Measurements from ENCODE around the gene UTP18.
A peak's percentile ranks its signal among the peaks of the same experiment; 100 is the strongest.
"Not testable (repeated sequence)": the region's sequence is repeated elsewhere in the genome, so short reads cannot be mapped to it uniquely, and the experiment has no call there.

Gene UTP18
- 71.7 reads per million, percentile 76 among the genes with 10 or more reads in this experiment for total RNA-seq

DNA sequence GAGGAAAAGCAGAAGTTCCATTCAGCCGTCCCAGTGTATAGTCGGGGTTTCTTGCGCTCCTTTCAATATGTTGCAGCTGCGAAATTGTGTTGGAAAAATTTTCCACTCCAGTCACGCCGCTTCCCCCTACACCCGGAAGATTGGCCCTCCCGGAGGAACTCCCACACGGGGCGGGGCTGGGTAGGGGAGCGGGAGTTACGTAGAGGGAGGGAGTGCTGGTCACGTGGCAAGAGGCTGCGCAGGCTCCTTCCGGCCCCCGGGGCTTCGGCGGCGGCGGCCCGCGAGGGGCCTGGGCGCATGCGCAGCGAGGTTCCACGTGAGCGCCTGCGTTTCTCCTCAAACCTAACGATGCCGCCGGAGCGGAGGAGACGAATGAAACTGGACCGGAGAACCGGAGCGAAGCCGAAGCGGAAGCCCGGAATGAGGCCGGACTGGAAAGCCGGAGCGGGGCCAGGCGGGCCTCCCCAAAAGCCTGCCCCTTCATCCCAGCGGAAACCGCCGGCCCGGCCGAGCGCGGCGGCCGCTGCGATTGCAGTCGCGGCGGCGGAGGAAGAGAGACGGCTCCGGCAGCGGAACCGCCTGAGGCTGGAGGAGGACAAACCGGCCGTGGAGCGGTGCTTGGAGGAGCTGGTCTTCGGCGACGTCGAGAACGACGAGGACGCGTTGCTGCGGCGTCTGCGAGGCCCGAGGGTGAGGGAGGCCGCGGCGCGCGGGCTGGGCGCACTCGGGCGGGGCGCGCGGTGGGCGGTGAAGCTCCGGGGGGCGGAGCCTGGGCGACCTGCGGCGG, at the start of gene UTP18:
UTP18 (plus strand) TSS at position 310 of the 787 bp plus-strand sequence; CDS start at position 349, 39 bp downstream.
- peak; percentile 96 for DNase-seq

DNA sequence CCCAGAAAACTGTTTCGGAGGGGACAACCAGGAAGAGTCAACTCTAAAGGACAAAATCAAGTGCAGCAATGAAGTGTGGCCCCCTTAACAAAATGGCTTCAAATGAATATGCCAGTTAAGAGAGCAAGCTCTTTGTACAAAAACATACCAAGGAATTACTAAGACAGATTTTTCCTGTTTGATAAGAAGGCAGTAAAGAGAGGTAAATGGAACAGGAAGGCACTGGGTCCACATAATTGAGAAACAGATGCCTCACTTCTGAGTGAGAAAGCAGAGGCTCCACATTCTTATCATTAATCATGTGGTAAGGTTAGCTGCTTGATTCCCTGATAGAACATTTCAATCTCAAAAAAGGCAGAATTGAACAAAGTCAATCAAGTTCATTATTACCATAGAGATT, 45.4 kb upstream of the UTP18 start:
- DNase-seq, result no peak

DNA sequence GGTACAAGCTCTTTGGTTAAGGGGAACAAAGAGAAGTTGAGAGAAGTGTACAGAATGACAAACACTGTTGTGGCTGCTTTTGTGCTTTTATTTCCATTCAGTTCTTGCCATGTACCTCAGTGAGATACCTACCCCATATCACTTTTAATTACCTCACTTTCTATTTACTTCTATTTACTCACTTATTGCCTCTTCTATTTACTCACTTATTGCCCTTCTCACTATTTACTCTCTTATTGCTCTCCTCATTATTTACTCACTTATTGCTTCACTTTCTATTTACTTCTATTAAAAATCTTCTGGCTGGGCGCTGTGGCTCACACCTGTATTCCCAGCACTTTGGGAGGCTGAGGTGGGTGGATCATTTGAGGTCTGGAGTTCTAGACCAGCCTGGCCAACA, 42.4 kb upstream of the UTP18 start:
- no peak for DNase-seq

DNA sequence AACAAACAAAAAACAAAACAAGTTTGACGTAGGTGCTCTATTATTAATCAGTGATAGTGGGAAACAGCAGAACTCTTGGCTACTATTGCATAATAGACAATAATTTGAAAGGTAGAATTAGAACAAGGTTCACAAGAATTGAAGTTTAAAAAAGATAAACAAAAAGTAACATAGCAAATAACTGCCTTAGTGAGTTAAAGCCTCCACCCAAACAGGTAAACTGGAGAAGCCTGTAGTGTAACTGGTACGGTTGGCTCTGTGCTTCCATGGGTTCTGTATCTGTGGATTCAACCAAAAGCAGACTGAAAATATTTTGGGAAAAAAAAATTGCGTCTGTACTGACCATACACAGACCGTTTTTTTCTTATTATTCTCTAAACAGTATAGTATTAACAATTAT, 39.0 kb upstream of the UTP18 start:
- no peak for DNase-seq

DNA sequence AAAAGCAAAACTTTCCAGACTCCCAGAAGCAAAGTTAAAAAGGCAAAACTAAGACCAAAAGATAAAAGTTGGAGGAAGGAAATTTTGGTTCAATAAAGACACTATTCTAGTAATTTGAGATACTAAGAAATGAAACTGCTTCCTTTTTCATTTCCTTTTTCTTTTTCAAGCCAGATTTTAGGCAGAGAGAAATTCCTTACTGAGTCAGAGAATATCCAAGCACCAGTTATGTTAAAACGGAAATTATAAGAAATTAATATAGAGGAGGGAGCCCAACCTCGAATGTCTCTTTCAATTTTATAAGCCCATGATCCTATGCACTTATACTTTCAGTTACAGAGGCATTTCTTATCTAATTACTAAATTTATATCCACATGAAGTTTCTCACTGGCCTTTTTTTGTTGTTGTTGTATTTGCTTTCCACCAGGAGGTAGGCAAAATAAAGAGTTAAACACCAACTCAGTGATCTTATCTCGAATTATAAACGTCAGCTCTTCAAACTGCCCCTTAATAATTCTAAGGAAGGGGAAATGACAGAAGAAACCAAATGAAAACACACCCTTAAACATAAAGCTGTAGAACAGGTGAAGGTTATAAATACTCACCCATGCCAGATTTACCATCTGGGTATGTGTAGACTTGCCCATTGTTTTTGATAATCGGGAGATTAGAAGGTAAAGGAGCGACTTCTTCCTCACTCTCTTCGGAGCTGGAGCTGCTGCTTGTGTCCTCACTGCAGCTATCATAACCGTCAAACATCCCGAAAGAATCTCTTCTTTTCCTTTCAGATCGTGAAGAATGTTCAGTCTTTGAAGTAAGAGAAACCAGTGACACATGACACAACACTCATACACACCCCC, 35.7 kb upstream of the UTP18 start:
- no peak for DNase-seq

DNA sequence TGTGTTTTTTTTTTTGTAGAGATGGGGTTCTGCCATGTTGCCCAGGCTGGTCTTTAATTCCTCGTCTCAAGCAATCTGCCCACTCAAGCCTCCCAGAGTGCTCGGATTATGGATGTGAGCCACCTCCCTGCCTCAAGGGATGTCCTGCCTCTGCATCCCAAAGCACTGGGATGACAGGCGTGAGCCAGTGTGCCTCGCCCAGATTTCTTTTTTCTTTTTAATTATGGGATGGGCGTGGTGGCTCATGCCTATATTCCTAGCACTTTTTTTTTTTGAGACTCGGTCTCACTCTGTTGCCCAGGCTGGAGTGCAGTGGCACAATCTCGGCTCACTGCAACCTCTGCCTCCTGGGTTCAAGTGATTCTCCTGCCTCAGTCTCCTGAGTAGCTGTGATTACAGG, 34.8 kb upstream of the UTP18 start:
- DNase-seq, result not testable (repeated sequence)

DNA sequence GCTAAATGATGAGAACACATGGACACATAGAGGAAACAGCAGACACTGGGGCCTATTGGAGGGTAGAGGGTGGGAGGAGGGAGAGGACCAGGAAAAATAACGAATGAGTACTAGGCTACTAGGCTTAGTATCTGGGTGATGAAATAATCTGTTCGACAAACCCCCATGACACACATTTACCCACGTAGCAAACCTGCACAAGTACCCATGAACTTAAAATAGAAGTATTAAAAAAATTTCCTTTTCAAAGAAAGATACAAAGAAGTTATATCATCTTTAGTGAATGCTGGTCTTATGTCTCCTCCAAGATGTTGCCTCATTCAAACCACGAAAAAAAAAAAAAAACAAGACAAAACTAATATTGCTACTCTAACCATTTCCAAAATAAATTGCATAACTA, 32.2 kb upstream of the UTP18 start:
- no peak for DNase-seq

DNA sequence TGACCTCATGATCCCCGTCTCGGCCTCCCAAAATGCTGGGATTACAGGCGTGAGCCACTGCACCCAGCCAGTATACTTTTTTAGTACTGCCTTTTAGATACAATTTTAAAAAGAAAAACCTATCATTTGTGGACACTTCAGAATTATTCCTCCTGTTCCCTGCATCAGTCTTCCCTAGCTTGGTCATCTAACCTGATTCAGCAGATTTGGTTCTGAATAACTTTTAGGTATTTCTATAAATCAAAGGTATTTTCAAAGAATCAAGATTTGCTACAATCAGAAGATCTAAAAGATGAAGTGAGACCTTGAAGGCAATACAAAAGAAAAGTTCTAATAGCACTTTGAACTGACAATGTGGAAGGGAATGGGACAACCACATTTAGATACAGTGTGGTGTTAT, 30.5 kb upstream of the UTP18 start:
- DNase-seq, result no peak

DNA sequence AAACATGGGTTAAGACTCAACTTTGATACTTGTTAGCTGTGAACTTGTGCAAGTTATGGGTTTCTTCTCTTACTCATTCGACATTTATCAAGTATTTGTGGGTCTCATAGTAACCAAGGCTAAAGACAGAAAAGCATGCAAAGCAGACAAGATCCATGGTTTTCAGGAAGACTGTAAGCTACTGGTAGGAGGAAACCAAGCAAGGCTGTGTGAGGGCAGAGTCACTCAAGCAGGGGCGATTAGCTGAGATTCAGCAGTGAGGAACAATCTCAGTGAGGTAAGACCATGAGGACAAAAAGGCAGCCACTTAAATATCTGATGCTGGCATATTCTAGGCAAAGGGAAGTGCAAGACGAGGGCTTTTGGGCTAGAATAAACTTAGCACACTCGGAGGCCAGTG, 30.0 kb upstream of the UTP18 start:
- no peak for DNase-seq

DNA sequence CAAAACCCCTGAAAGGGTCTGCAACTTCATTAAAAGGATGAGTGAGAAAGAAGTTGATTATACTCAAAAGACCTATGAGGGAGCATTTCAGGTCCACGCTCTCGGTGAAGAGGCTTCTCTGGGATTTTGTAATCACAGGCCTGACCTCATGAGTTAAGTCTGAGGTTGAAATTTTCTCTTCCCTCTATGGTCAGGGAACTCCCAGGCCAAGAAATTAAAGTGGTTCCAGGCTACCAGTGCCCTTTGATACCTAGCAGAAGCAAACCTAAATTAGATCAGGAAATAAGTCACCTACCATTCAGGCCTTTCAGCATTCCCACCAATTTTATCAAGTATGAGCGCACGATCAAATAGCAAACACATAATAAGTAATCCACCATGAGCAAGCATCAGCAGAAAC, 28.3 kb upstream of the UTP18 start:
- no peak for DNase-seq

DNA sequence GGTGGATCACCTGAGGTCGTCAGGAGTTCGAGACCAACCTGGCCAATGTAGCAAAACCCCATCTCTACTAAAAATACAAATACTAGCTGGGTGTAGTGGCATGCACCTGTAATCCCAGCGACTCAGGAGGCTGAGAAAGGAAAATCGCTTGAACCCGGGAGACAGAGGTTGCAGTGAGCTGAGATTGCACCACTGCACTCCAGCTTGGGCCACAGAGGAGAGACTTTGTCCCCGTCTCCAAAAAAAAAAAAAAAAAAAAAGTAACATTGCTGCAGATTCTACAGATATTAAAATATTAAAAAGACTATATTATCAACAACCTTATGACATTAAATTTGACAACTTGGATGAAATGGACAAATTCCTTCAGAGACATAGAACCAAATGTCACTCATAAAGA, 26.2 kb upstream of the UTP18 start:
- DNase-seq, result no peak

DNA sequence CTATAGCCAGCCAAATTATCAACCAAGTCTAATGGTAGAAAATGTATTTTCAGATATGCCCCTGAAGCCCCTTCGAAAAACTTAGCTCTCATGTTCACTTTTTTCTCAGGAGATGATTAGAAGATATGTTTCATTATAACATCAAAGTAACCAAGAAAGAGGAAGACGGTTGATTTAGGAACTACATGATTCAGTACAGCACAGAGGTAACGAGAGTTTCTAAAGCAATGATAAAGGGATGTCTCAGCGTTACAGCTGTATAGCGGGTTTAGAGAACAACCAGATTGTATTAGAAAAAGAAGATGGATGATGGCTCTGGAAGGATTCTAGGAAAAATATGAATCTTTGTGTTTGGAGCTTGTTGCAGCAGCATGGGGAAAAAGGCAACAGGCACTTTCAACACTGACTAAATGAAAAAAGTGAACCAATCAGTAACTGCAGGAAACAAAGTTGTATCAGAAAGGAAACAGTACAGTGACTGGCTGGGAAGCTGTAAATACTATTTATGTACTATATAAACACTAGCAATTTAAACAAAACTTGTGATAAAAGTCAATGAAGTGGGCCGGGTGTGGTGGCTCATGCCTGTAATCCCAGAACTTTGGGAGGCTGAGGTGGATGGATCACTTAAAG, 22.0 kb upstream of the UTP18 start:
- DNase-seq, result no peak

DNA sequence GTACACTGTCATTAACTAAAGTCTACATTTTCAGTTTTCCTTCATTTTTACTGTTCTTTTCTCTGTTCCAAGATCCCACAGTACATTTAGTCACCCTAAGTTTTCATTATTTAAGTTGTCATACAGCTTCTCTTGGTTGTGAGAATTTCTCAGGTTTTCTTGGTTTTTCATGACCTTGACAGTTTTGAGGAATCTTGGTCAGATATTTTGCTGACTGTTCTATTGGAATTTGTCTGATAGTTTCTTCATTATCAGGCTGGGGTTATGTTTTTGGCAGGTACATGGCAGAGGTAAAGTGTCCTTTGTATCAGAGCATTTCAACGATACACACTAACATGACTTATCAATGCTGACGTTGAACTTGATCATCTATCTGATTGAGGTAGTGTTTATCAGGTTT, 20.1 kb upstream of the UTP18 start:
- no peak for DNase-seq

DNA sequence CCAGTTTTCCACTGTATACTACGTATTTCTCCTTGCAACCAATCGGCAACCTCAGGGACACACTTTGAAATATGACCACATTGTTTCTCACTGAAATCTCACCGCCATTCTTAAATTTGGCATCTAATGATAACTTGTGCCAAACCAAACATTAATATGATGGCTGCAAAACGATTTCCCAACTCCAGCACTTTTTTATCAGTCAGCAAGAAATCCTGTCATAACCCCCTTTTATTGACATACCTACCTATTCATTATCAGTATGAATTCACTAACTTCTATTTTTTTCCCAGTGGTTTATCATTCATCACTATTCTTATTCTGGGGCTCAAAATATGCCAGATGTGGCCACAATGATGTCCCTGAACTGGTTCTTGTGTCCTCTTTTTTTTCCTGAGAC, 16.3 kb upstream of the UTP18 start:
- DNase-seq, result no peak

DNA sequence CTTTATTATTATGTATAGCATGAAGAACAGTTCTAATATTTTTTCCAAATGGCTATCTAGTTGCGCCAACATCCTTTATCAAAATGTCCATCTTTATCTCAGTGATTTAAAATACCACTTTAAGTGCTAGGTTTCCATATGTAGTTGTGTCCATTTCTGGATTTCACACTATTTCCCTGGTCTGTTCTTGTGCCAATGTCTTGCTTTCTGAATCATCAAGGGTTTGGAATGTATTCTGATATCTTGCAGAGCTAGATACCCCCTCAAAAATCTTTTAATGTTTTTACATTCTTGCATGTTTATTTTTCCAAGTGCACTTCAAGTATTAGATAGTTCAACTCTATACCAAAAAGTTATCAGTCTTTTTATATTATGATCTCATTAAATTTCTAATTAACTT, 14.8 kb upstream of the UTP18 start:
- DNase-seq, result no peak

DNA sequence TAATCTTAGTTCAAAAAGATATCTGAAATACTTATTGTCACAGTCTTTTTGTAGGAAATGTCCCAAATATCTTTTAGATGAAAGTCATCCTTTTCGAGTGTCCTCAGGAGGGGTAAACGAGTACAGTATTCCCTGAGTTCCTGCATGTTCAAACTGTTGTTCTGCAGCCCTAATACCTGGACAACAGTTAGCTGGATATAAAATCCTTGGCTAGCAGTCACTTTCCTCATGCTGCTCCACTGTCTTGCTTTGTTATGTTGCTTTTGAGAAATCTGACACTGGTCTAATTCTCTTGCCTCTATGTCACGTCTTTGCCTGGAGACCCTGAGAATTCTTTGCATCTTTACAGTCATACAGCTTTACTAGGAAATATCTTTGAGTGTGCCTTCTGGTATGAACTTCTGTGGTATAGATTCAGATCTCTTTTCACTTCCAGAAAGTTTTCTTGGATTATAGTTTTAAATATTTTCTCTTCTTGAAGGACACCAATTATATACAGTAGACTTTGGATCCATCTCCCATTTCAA, 10.0 kb upstream of the UTP18 start:
- DNase-seq, result no peak

DNA sequence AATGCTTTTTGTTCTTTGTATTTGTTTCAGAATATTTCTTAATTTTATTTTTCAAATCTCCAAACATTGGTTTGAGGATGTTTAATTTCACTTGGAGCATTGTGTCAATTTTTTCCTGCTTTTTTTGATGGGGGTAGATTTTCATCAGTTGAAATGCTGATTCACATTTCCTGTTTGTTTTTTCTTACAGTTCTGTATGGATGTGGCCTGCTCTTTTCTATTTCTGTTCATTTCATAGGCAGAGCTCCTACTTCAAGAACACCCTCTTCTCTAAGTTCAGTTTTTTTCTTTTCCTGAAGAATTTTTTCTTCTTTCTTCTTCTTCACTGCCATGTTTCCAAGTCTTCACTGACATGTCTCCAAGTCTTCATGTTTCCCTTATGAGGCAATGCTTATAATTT, 9.3 kb upstream of the UTP18 start:
- no peak for DNase-seq

DNA sequence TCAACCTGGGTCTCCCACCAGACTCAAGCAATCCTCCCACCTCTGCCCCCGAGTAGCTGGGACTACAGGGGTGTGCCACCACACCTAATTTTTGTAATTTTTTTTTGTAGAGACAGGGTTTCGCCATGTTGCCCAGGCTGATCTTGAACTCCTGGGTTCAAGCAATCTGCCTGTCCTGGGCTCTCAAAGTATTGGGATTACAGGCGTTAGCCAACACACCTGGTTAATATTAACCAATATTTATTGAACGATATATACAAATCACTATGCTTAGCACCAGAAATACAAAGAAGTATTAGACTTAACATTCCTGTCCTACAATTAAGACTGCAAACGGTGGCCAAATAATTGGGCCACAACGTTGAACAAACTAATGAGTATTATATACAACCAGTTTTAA, 4.7 kb upstream of the UTP18 start:
- no peak for DNase-seq

DNA sequence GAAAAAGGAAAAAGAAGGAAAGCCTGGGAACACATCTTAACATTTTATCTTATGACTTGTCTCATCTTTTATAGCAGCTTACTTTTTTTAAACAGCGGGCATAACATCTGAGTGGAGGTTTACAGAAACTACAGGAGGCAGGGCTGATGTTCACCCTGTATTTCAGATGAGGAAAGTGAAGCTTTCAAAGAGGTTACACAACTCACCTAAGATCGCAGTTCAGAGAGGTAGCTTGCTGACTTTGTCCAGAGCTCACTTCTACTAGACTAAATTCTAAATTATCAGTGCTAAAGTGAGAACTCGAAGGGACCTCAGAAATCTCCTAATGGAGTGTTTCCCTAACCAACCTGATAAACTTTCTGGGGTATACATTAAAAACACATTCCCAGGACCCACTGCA, 4.2 kb upstream of the UTP18 start:
- DNase-seq, result no peak

DNA sequence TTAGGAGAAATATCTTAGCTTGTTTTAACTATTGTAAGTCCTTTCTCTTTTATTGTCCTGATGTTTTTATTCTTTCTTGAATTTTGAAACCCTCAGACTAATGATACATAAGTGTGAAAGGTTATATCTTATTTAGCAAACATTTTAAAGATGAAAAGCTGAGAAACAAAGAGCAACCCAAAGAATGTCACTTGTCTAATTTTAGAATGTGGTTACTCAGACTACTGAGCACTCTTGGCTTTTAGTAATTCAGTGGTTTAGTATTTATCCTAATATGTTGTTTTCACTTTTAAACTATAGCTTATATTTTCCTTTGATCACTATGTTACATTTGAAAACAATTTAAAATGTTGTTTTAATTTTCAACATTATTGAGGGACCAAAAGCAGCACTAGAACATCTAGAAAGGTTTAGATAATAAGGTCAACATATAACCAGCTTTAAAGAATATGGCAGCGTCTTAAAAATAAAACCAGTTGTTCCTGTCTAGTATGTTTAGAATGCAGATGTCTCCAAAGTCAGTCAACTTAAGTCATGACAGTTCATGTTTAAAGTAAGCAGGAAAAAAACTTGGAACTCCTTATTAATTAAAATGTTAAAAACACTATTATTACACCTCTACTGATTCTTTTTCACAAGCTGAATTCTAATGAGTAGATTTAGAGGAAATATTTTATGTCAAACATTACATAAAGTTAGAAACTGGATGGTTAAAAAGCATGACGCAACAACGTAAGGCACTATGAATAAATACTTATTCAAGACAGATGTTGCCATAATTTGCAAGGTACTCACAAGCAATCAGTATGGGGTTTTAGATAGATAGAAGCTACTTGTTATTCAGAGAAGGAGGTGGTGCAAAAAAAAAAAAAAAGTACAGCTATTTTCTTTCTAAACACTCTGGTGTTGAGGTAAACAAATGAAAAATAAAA, 2.9 kb upstream of the UTP18 start:
- DNase-seq, result no peak

DNA sequence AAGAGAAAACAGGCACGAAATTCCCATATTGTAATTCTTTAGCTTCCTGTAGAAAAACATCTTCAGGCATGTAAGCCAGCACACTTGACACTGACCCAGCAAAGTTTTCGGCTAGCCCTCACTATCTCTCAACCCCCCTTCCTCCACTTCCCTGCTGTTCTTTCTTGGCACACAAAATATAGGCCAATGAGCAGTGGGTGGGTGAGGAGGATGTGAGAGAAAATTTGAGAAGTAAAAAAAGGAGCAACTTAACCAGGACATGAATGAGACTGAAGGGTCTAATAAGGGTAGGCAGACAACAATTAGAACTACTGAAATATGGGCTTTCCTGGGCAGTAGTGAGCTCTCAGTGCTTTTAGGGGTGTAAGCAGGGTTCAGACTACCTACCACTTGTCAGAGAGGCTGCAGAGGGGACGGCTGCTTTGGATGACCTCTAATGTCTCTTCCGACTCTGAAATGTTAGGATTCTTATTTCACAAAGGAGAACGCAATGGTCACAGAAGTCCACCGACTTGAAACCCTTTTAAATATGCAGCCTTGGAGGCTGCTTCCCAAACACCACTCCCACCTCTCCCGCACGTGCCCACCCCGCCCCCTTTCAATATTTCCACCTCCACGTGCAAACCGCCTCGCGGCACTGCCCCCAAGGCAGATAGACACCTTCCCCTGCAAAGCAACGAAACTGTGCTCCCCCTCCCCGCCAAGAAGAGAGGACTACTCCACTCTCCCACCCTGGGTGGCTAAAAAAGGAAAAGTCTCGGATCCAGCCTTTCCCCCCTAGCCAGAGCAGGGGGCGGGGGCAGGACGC, 1.4 kb upstream of the UTP18 start:
- DNase-seq, result no peak

Data from effector CD4-positive, alpha-beta T cell (primary cell).